ENCODE measurements around the gene TMC2.

Gene TMC2

DNA sequence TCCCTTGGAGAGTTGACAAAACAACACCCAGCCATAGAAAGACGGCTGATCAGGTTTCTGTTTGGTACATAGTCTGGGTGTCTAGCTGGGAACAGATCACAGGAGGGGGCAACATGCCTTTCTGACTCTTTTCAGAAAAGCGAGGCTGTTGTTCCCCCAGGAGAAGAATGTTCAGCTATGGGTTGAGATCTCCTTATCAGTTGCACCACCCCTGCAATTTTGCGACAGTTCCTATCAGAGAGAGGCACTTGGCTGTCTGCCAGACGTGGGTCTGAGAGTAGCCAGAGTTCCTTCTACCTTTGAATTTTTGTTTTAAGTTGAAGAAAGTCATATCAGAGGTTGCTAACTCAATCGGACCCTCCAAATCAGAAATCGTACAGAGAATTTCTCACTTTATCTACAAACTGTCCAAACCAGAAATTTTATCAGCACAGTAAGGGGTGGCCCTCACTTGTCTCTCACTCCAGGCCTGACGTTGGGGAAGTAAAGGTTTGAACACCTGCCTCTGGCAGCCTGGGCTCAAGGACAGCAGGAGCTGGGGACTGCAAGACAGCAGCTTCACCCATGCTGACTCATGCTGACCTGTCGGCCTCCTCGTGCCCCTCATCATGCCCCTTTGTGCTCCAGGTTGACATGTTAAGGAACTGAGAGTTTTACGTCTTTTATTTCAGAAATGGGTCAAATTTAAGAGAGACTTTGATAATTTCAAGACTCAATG, 42.3 kb downstream of the TMC2 start:
- DNase-seq = no peak

DNA sequence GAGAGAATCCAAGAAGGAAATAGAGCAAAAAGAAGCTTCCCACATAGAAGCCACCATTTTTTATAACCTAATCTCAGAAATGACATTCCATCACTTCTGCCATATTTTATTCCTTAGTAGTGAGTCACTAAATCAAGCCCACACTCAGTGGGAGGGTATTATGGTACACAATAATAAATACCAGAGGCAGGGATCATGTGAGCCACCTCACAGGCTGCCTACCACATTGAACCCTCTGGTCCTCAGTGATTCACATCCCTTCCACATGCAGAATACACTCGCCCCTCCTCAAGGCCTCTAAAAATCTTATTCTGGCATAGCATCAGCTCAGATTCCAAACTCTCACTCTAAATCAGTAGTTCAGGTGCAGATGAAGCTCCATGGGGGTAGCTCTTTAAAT, 49.4 kb downstream of the TMC2 start:
- no peak for DNase-seq

DNA sequence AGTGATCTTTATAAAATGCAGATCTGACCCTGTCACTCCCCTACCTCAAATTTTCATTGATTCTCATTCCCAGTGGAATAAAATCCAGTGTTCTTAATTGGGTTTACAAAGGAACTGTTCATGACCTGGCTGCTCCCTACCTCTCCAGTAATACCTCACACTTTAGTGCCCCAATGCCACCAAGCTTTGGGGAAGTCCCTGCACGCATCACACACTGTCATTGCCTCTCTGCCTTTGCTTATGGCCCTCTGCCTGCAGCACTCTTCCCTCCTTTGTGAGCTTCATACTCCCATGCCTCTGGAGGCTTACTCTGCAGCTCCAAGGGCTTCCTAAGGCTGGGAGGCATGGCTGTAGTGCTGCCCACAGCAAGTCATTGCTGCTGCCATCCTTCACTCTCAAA, 57.4 kb downstream of the TMC2 start:
- DNase-seq = no peak

- no peak for DNase-seq
Measured at GRCh38 chr20:2595076-2595475, 58.7 kb downstream of the TMC2 start.

GRCh38 chr20:2596673-2597279, 60.4 kb downstream of the TMC2 start:
- no peak for DNase-seq

DNA sequence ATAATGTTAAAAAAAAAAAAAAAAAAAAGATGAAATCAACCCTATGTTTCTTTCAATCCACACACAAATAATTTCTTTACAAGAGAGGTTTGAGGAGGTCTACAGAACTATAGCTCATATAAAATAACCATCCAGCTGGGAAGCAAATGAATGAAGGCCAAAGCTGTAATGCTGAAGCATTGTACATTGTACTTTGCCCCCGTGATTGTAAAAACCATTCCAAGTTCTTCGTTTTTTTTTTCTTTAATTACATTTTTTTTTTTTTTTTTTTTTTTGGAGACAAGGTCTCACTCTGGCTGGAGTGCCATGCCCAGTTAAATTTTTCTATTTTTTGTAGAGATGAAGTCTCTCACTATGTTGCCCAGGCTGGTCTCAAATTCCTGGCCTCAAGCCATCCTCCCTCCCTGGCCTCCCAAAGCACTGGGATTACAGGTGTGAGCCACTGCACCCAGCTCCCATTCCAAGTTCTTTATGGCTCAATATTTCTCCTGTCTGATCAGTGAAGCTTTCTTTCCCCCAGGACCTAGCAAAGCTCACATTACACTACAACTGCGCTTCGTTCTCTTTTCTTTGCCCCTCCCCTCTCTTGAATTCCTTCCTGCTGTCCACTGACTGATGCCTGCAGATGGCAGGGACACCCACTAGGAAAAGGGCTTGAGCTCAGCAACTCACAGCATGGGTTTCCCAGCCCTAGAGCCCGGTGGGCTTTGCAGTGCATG, 63.1 kb downstream of the TMC2 start:
- DNase-seq = no peak

DNA sequence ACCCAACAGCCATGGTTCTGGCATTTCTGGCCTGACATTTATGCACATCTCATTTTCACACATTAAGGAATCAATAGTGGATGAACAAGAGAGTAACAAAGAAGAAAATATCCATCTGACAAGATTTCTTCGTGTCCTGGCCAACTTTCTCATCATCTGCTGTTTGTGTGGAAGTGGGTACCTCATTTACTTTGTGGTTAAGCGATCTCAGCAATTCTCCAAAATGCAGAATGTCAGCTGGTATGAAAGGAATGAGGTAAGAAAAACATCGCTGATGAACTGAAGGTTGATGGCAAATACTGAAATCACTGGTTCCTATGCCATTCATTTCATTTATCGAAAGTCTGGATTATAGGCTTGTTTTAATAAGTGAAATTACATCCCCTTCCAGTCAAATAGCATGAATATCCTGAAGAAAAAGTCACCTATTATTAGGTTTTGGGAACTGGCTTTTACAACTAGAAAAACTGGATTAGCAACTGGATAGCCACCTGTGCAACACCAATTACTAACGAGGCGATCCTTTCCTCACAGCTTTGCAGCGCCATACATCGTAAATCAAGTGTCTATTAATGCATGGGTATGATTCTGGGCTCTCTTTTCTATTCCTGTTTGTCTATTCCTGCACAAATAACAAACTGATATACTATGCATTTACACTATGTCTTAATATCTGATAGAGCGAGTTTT, 65.8 kb downstream of the TMC2 start:
- DNase-seq = no peak

GRCh38 chr20:2602746-2603145, 66.4 kb downstream of the TMC2 start:
- DNase-seq = no peak

GRCh38 chr20:2603816-2604505, 67.6 kb downstream of the TMC2 start:
- no peak for DNase-seq

GRCh38 chr20:2604506-2604835, 68.1 kb downstream of the TMC2 start:
- DNase-seq = no peak

DNA sequence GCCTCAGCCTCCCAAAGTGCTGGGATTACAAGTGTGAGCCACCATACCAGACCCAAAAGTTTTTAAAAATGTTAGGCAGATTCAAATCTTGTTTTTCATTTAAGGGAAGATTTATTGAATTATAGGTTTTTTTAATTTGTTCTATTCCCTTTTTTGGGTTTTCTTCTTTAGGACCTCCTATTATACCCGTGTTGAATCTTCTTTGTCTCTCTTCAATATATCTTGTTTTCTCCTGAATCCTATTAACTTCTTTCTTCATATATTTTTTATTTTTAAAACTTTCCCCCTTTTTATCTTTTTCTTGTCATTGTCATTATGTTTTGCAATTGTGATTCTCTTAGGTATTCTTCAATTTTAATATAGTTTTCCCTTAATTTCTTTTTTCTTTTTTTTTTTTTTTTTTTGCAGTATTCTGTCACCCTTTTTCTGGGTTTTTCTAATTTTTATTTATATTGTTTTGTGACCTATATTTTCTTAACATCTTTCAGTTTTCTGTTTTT, 70.2 kb downstream of the TMC2 start:
- DNase-seq = no peak

- no peak for DNase-seq
Measured at GRCh38 chr20:2610326-2610725, 74.0 kb downstream of the TMC2 start.

DNA sequence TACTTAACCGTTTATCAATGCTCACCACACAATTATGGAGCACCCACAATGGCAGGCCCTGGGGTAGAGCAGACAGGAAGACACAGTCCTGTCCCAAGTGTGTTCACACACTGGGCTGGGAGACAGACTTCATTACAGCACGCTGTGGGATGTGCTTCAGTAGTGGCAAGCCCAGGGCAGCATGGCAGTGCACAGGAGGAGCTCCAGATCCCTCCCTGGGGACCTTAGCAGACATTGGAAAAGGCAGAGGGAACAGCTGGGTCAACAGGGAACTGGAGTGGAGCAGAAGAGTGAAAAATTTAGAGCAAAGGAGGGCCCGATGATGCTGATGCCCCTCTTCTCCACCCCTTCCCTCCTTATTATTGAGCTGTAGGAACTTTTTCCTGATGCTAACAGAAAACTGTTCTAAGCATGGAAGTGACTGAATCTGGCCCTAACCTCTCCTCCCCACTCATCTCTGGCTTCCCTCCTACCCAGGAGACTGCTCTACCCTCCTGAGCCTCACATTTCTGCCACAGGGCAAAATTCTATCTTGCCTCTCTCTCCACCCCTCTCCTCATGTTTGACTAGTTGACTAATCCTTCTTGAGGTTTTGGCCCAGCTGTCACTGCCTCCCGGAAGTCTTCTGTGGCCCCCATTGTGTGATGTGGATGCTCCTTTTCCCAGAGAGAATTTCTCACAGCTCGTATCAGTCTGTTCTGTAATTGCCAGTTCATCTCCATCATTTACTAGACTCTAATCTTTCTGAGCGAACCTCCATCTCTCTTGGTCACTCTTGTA, 74.8 kb downstream of the TMC2 start:
- no peak for DNase-seq

DNA sequence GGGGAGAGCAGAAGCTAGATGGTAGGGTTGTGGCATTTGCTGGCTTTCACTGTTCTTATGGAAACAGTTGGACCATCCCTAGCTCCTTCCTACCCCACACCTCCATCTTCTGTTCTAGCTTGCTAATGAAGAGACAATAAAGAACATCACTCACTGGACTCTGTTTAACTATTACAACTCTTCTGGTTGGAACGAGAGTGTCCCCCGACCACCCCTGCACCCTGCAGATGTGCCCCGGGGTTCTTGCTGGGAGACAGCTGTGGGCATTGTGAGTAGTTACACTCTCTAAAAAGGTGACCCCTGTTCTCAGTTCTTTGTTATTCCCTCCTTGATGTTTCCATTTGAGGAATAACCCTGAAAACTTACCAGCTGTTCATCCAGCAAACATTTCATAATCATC, 75.7 kb downstream of the TMC2 start:
- no peak for DNase-seq

DNA sequence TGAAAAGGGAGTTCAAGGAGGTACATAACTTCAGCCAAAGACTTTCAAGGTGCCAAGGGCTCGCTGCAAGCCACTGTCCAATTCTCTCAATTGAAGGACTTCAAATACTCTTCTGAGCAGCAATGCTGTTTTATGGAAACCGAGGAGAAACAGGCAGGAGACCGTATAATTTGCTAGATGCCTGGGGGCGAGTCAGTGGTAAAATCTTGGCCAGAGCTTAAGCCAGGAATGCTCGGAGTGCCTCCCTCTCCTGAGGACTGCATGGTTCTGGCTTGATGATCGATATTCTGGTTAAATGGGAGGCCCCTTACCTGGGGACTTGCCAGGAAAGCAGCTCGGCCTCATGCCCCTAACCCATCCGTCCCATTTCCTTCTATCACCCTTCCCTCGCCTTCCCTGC, 80.3 kb downstream of the TMC2 start:
- no peak for DNase-seq

DNA sequence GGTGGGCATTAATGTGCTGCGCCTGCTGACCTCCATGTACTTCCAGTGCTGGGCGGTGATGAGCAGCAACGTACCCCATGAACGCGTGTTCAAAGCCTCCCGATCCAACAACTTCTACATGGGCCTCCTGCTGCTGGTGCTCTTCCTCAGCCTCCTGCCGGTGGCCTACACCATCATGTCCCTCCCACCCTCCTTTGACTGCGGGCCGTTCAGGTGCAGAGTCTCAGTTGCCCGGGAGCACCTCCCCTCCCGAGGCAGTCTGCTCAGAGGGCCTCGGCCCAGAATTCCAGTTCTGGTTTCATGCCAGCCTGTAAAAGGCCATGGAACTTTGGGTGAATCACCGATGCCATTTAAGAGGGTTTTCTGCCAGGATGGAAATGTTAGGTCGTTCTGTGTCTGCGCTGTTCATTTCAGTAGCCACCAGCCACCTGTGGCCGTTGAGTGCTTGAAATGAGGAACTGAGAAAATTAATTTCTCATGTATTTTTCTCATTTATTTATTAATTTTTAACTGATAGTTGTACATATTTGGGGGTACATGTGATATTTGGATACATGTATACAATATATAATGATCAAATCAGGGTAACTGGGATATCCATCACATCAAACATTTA, 80.8 kb downstream of the TMC2 start:
- no peak for DNase-seq

- DNase-seq = no peak
Measured at GRCh38 chr20:2618815-2619214, 82.4 kb downstream of the TMC2 start.

DNA sequence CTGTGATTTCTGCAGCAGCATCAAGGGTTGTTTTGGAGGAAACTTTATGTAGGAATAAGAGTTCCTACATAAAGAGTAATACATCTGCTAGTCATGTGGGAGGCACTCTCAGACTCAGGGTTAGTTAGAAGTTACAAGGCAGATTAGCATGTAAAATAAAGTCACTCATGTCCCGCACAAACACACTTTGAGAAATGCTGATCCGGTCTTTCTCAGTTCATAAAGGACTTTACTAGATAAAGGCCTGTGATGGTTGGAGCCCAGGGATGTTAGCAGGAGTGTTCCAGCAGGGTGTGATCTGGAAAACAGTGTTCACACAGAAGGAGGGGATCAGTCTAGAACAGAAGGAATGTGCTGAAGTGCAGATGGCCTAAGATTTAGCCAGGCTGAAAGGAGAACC, 83.0 kb downstream of the TMC2 start:
- DNase-seq = no peak

DNA sequence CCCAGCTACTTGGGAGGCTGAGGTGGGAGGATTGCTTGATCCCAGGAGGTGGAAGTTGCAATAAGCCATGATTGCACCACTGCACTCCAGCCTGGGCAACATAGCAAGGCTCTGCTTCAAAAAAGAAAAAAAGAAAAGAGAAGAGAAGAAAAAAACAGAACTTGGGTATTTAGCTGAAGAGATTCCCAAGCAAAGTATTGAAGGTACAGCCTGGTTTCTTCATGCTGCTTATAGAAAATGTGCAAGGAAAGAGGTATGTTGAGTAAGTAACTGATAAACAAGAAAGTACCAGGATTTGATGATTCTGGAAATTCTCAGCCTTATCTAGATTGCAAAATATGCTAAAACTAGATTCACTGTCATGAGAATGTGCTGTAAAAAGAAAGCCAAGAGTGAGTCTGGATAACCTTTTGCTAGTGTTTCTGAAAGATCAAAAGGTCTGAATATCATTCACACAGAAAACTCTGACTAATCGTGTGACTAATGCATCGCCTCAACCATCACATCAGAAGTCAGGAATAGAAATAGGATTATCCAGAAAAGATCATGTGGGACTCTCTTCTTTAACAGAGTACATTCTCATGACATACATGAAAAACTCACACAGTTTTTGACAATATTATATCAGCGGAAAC, 83.7 kb downstream of the TMC2 start:
- no peak for DNase-seq

DNA sequence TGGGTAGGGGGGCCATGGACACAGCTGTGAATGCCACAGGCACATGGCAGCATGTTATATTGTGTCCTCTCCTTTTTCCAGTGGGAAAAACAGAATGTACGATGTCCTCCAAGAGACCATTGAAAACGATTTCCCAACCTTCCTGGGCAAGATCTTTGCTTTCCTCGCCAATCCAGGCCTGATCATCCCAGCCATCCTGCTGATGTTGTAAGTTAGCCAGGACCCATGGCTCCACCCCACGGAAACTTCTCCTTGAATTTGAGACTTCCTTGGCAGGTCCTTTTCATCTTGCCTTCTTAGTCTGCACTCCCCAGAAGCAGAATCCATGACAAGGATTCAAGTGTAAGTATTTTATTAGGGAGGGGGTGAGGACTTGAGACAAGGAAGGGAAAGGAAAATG, 87.8 kb downstream of the TMC2 start:
- DNase-seq = no peak

- no peak for DNase-seq
Measured at GRCh38 chr20:2625062-2625461, 88.7 kb downstream of the TMC2 start.

Data from activated effector memory CD4-positive, alpha-beta T cell treated with Interleukin-2 at 50 U/mL for 16 hours (primary cell).